K562 (cell line): ENCODE measurements around the gene RALGPS1. TPM values are rescaled to one million over a fixed set of nuclear protein-coding genes. Genes with fewer than 3 reads are reported as not detected.
A peak's percentile ranks its signal among the peaks of the same experiment; 100 is the strongest.

Experiments used
- CHD7 ChIP-seq: fragments of 200-600 bp; sonication (generic); IDR thresholded peaks from one replicate; pipeline ENCODE4 v1.6.1; 2012; ENCODE audit warnings: mild to moderate bottlenecking, low read depth, low read length, inconsistent platforms
- ETS1 ChIP-seq: conservative IDR thresholded peaks from 2 replicates; pipeline ENCODE4 v1.6.1; 2011; ENCODE audit warnings: low read depth, mild to moderate bottlenecking, low read length; ENCODE audit not compliant: control insufficient read depth
- POLR2B ChIP-seq: fragments of 450-650 bp; IDR thresholded peaks from 2 replicates; pipeline ENCODE4 v1.6.1; 2018; ENCODE audit warnings: low read depth; ENCODE audit not compliant: partially characterized antibody
- RUNX1 ChIP-seq: sonication (generic); IDR thresholded peaks from 2 replicates; pipeline ENCODE4 v1.6.1; 2016; ENCODE audit warnings: antibody characterized with exemption, low read depth
- TAL1 ChIP-seq: fragments of 450-650 bp; IDR thresholded peaks from 2 replicates; pipeline ENCODE4 v1.6.1; 2016; ENCODE audit warnings: mild to moderate bottlenecking
- ZNF449 ChIP-seq: fragments of 250-450 bp; sonication (Bioruptor Pico); IDR thresholded peaks from 2 replicates; pipeline ENCODE4 v1.8.0; 2022; ENCODE audit warnings: moderate library complexity, mild to moderate bottlenecking, inconsistent platforms
- ZNF75A ChIP-seq: fragments of 450-650 bp; formaldehyde crosslinking; IDR thresholded peaks from 2 replicates; pipeline ENCODE4 v1.4.0; 2020; ENCODE audit warnings: mild to moderate bottlenecking
- polyA plus RNA-seq, 8 experiments: library from polyadenylated mRNA; depleted of rRNA in 4 of 8; stranded (reverse) in 5 of 8; unstranded in 3 of 8; fragments of >200 nt; fragmentation: Nextera tagmentation in 2 of 8; fragmentation: Illumina TruSeq in 1 of 8; extraction: Ambion mirVana in 2 of 8; extraction: Trizol in 1 of 8; gene quantifications; 2 replicates each; pipeline versions ENCODE4 v1.2.1 to v1.2.3, GENCODE V29; 2011 to 2014; ENCODE audit warnings: inconsistent platforms in 1 of 8, missing spikeins in 1 of 8
- total RNA-seq, 7 experiments: library from RNA; depleted of rRNA in 6 of 7; stranded (reverse); fragments of >200 nt in 6 of 7; fragmentation: Illumina TruSeq in 2 of 7; extraction: Trizol in 2 of 7; gene quantifications; 2 replicates each; pipeline versions ENCODE4 v1.2.1 to v1.2.3, GENCODE V29; 2011 to 2021; ENCODE audit warnings: low replicate concordance in 1 of 7
- TF ChIP-seq, protein P1 (sequence below): sonication (generic); formaldehyde crosslinking; IDR thresholded peaks from 2 replicates; pipeline ENCODE4 v1.8.0; 2023; ENCODE audit warnings: mild to moderate bottlenecking, missing genetic modification reagents

The RALGPS1 gene
- total and polyA plus RNA-seq, 9 of the 15 experiments (the other 6 are each of a cell fraction or from before 2014, with no cell fraction given), result 0.04 to 2.6 (median 1.5) TPM

- no peak for TF ChIP-seq RUNX1
- no peak for TF ChIP-seq TAL1
- no peak for TF ChIP-seq ZNF75A (CRISPR knock-in tag)
- no peak for TF ChIP-seq ETS1
- TF ChIP-seq CHD7, result no peak
- TF ChIP-seq, protein P1, sequence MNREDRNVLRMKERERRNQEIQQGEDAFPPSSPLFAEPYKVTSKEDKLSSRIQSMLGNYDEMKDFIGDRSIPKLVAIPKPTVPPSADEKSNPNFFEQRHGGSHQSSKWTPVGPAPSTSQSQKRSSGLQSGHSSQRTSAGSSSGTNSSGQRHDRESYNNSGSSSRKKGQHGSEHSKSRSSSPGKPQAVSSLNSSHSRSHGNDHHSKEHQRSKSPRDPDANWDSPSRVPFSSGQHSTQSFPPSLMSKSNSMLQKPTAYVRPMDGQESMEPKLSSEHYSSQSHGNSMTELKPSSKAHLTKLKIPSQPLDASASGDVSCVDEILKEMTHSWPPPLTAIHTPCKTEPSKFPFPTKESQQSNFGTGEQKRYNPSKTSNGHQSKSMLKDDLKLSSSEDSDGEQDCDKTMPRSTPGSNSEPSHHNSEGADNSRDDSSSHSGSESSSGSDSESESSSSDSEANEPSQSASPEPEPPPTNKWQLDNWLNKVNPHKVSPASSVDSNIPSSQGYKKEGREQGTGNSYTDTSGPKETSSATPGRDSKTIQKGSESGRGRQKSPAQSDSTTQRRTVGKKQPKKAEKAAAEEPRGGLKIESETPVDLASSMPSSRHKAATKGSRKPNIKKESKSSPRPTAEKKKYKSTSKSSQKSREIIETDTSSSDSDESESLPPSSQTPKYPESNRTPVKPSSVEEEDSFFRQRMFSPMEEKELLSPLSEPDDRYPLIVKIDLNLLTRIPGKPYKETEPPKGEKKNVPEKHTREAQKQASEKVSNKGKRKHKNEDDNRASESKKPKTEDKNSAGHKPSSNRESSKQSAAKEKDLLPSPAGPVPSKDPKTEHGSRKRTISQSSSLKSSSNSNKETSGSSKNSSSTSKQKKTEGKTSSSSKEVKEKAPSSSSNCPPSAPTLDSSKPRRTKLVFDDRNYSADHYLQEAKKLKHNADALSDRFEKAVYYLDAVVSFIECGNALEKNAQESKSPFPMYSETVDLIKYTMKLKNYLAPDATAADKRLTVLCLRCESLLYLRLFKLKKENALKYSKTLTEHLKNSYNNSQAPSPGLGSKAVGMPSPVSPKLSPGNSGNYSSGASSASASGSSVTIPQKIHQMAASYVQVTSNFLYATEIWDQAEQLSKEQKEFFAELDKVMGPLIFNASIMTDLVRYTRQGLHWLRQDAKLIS, result no peak
- TF ChIP-seq ZNF449 (CRISPR knock-in tag), result no peak
- TF ChIP-seq POLR2B, result peak; percentile 29
These were observed 309.7 kb downstream of the RALGPS1 start (continued) for GRCh38 chr9:127224178-127224882.
